NCI-H2227 treated with DMSO at 0.1 percent for 48 hours (cell line): ENCODE results near the gene RERG.
A peak's percentile ranks its signal among the peaks of the same experiment; 100 is the strongest.
"Not testable (repeated sequence)": the region's sequence is repeated elsewhere in the genome, so short reads cannot be mapped to it uniquely, and the experiment has no call there.

ENCODE experiments used
- DNase-seq: peaks from one replicate; lab custom pipeline; 2025; lab: John Stamatoyannopoulos, UW

Gene RERG, protein sequence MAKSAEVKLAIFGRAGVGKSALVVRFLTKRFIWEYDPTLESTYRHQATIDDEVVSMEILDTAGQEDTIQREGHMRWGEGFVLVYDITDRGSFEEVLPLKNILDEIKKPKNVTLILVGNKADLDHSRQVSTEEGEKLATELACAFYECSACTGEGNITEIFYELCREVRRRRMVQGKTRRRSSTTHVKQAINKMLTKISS

GRCh38 chr12:15220915-15221885 lies at the start of gene RERG:
TSS of gene RERG (minus strand) at chr12:15221417. CDS start at chr12:15217489, 3,928 bp downstream.
- peak; percentile 71 for DNase-seq

DNA sequence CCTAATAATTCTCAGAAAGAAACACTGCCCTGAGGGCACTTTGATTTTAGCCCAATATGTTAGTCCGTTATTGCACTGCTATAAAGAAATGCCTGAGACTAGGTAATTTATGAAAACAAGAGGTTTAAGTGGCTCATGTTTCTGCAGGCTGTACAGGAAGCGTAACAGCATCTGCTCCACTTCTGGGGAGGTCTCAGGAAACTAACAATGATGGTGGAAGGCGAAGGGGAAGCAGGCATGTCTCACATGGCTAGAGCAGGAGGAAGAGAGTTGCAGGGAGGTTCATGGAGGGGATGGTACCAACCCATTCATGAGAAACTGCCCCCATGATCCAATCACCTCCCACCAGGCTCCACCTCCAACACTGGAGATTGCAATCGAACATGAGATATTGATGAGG lies 49.4 kb upstream of the RERG start:
- no peak for DNase-seq

- DNase-seq = peak; percentile 57
These were observed 47.8 kb upstream of the RERG start for GRCh38 chr12:15268927-15269552.

- DNase-seq = no peak
These were observed 47.1 kb upstream of the RERG start for GRCh38 chr12:15268309-15268708.

DNA sequence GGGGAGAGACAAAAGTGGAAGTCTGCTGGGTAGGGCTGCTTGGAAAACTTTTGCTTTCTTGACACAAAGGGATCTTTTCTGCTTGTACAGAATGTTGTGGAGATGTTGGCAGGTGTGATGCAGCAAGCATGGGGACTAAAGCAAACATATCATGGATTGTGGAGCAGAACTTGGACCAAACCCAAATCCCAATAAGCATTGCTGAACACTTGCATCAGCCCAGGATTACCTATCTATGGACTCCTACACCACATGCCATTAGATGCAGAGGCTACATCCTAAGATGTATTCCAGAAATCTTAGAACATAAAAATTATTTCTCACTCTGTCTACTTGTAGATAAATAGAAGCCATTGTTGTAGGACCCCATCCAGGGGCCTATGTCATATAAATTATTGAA lies 44.7 kb upstream of the RERG start:
- no peak for DNase-seq

DNA sequence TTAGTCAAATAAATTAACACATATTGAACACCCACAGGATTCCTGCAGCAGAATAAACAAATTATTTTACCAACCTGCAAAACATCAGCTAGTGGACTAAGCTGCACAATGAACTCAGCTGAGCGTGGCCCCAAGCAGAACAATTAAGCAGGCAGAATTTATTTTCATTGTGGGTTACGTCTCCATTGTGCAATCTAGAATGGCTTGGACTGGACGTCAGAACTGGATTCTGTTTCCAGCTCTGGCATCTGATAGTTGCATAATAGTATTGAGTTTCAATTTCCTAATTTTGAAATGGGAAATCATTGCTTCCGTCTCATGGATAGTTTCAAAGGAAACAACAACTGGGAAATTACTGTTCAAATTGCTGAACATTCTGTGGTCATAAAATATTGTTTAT lies 35.5 kb upstream of the RERG start:
- no peak for DNase-seq

GRCh38 chr12:15253990-15254389 lies 32.8 kb upstream of the RERG start:
- no peak for DNase-seq

GRCh38 chr12:15244926-15245325 lies 23.7 kb upstream of the RERG start:
- no peak for DNase-seq

- DNase-seq = no peak
These were observed 23.1 kb upstream of the RERG start for GRCh38 chr12:15244341-15244740.

GRCh38 chr12:15243102-15243501 lies 21.9 kb upstream of the RERG start:
- DNase-seq = no peak

GRCh38 chr12:15240898-15241297 lies 19.7 kb upstream of the RERG start:
- DNase-seq = no peak

- no peak for DNase-seq
These were observed 13.3 kb upstream of the RERG start for GRCh38 chr12:15234508-15234907.

- DNase-seq = no peak
These were observed 12.8 kb upstream of the RERG start for GRCh38 chr12:15234011-15234410.

DNA sequence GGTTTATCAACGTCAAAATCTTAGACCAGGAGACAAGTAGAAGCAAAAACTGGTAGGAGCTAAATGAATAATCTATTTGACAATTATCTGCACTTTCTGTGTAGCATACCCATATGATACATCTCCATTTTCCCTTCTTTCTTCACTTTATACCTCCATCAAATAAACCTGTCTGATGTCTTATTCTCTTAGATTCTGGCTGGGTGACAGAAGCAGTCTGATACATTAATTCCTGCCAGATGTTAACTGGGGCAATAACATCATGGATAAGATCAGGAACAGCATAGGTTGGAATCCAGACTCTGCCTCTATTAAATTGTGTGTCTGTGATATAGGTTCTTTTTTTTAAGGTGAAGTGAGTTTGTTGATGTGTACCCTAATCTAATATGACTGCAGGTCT lies 11.7 kb upstream of the RERG start:
- DNase-seq = no peak

DNA sequence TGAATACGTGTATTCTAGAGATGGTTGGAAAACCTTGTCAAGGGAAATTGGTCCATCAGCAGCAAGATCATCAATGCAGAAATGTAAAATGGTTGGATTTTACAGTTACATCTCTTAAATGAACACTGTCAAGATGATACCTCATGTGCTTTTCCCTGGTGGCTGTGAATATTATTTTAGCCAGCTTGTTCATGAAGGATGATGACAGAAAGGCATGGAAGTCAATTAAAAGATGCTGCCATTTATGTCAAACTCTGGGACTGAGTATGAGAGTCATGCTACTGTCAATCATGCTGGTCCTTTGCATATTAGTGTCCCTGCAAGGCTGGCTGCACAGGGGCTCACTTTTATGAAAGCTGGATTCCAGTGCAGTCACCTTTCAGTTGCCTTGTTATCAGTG lies 10.3 kb upstream of the RERG start:
- no peak for DNase-seq

GRCh38 chr12:15230751-15231150 lies 9.5 kb upstream of the RERG start:
- no peak for DNase-seq

DNA sequence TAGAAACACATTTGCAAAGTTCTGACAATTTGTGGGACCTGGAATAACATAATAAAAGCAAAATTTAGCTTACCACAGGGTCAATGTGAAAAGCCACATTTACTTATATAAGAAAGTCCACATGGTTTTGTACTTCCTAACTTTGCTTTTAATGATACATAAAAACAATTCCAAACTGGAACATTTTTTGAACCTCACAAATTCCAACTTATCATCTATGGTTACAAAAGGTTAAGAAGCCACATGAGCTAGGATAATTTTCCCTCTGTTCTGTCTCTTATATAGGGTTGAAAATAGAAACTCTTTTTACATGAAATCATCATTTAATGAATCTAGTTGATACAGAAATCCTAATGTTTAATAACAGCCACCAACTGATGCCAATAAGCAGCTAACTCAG lies 8.9 kb upstream of the RERG start:
- no peak for DNase-seq

DNA sequence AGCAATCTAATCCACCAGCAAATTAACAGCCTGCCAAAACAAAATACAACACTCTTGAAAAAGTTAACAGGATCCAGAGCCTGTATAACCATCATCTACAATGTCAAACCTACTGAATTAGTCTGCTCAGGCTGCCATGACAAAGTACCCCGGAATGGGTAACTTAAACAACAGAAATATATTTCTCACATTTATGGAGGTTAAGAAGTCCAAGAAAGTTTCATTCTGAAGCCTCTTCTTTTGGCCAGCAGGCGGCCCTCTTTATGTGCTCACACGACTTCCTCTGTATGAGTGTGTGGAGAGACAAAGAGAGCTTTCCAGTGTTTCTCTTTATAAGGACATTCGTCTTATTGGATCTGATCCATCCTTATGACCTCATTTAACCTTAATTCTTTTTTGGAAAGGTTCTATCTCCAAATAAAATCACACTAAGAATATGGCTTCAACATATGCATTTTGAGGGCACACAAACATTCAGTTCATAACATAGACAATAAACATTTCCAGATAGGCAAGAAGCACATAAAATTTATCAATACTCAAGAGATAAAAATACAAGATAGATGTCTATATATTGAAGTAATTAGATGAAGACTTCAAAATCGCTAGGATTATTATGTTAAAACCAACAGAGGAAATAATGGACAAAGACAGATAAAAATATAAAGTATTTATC lies 5.9 kb upstream of the RERG start:
- DNase-seq = no peak

DNA sequence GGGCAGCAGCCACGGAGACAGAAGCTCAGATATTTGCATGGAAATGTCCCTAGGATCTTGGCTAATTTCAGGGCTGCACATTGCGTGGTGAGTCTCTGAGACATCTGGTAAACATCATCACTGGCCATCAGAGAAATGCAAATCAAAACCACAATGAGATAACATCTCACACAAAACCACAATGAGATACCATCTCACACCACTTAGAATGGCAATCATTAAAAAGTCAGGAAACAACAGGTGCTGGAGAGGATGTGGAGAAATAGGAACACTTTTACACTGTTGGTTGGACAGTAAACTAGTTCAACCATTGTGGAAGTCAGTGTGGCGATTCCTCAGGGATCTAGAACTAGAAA lies 4.6 kb upstream of the RERG start:
- DNase-seq = not testable (repeated sequence)

- no peak for DNase-seq
These were observed 4.1 kb upstream of the RERG start for GRCh38 chr12:15225136-15225862.

- no peak for DNase-seq
These were observed 1.0 kb upstream of the RERG start for GRCh38 chr12:15222219-15222618.

DNA sequence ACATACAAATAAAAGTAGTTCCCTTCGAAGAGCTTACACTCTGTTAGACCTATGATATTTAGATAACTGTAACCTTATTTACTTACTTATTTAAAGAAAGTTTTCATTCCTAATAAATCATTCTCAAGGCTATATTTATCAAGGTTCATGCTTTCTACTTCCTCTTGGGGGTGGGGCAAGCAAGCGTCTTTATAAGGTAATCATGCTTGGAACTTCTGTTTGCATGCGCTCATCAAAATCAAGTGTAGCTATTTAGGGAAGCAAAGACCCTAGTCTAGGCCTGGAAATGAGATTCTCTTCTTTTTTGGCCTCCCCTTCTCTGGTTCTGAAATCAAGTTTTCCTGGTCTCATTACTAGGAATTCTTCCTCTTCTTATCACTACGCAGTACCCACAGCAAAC lies 766 bp downstream of the RERG start:
- DNase-seq = no peak
